ENCODE results near the gene SPRR1A.

Gene SPRR1A

DNA sequence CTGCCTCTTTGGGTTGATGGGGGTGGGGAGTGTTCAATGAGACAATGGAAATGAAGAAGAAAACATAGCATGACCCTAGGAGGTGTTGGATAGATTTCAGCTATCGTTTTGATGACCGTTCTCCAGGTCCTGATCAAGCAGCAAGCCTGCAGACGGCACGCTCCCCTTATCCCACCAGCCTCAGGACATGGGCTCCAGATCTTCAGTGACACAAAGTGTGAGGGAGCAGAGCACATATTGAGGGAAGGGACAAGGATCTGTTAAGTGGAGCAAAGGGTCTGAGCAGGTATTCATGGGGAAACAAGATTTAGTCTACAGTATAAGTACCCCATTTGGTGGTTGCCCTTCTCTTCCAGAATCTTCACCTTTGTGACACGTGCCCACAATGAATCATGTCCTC, 32.2 kb upstream of the SPRR1A start (continued):
- no peak for TF ChIP-seq ZNF19 (tag by site-specific recombination; IDR thresholded peaks at IDR 0.05; ENCODE audit: low read depth)

DNA sequence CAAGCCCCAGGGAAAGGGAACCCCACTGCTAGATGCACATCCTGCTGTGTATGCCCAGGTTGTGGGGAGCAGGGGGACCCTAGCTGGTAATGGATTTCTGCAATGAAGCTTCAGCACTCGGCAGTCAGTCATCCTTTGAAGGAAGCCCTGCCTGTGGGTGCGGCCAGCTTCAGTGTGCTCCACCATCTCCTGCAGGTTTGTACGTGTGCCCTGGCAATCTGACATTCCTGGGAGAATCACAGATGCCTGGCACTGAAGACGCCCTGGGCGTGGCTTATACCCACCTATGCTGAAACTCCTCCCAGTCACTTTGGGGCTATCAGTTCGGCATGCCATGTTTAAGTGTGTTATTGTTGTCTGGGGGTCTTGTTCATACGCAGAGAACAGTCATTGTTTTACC, 30.1 kb upstream of the SPRR1A start:
- POLR2A ChIA-PET: no interaction called here
- TF ChIP-seq, protein P1, sequence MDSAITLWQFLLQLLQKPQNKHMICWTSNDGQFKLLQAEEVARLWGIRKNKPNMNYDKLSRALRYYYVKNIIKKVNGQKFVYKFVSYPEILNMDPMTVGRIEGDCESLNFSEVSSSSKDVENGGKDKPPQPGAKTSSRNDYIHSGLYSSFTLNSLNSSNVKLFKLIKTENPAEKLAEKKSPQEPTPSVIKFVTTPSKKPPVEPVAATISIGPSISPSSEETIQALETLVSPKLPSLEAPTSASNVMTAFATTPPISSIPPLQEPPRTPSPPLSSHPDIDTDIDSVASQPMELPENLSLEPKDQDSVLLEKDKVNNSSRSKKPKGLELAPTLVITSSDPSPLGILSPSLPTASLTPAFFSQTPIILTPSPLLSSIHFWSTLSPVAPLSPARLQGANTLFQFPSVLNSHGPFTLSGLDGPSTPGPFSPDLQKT (IDR thresholded peaks at IDR 0.05; ENCODE audit: borderline replicate concordance, low read depth, low read length): no peak
- TF ChIP-seq YY2 (tag by site-specific recombination; IDR thresholded peaks at IDR 0.05): no peak
- TF ChIP-seq ZNF132 (tag by site-specific recombination; IDR thresholded peaks at IDR 0.05; ENCODE audit: borderline replicate concordance): no peak
- no peak for TF ChIP-seq ZNF571 (tag by site-specific recombination; IDR thresholded peaks at IDR 0.05)
- Histone ChIP-seq H3K4me3 (ENCODE audit: low read depth, low read length) (no peak overlapping the region), H3K9me3 (ENCODE audit: control insufficient read depth, insufficient read depth, low read depth, low read length) (no peaks in the 10 kb centered on the region), H3K27ac (ENCODE audit: extremely low read depth, low read depth, low read length) (no peak overlapping the region), H3K4me1 (ENCODE audit: control insufficient read depth, insufficient read depth, low read length) (no peaks in the 10 kb centered on the region), H3K36me3 (ENCODE audit: control insufficient read depth in 2 of 2, insufficient read depth in 1 of 2, low read length in 2 of 2) (no peaks in the 10 kb centered on the region)
- CTCF ChIA-PET: interaction anchor here (0.6 to 1.5 kb wide), 5 partner anchors 10 to 267 kb away, joined by 3 to 5 read pairs (median 3); no protein-coding TSS in a partner anchor

DNA sequence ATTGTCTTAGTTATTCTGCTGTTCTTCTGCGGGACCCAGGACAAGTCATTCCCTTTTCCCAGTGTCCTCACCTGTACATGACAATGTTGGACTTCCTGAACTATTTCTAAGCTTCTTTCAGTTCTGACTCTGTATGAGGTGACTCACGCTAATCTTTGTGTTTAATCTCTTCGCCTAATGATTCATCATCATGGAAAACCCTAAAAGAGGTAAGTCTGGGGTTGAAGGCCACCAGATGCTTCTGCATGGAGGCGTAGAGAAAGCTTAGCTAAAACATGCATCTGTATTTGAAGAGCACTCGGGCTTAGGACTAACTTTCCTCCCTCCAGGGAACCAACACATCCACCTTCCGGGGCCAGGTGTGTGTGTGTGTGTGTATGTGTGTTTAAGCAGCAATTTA, 29.4 kb upstream of the SPRR1A start:
- H3K36me3 ChIP-seq (ENCODE audit: control insufficient read depth in 2 of 2, insufficient read depth in 1 of 2, low read length in 2 of 2): no peaks in the 10 kb centered on the region
- POLR2A ChIA-PET: no interaction called here
- no peaks in the 10 kb centered on the region for H3K4me1 ChIP-seq (ENCODE audit: control insufficient read depth, insufficient read depth, low read length)
- CTCF ChIA-PET: interaction anchor here (0.9 to 1.5 kb wide), 3 partner anchors 10 to 238 kb away, joined by 3 to 5 read pairs (median 3); no protein-coding TSS in a partner anchor
- H3K4me3 ChIP-seq (ENCODE audit: low read depth, low read length): no peak overlapping the region
- no peak overlapping the region for H3K27ac ChIP-seq (ENCODE audit: extremely low read depth, low read depth, low read length)
- H3K9me3 ChIP-seq (ENCODE audit: control insufficient read depth, insufficient read depth, low read depth, low read length): no peaks in the 10 kb centered on the region
- TF ChIP-seq, protein P2, sequence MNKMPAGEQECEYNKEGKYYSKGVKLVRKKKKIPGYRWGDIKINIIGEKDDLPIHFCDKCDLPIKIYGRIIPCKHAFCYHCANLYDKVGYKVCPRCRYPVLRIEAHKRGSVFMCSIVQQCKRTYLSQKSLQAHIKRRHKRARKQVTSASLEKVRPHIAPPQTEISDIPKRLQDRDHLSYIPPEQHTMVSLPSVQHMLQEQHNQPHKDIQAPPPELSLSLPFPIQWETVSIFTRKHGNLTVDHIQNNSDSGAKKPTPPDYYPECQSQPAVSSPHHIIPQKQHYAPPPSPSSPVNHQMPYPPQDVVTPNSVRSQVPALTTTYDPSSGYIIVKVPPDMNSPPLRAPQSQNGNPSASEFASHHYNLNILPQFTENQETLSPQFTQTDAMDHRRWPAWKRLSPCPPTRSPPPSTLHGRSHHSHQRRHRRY (tag by site-specific recombination; IDR thresholded peaks at IDR 0.05): no peak
- TF ChIP-seq, protein P3, sequence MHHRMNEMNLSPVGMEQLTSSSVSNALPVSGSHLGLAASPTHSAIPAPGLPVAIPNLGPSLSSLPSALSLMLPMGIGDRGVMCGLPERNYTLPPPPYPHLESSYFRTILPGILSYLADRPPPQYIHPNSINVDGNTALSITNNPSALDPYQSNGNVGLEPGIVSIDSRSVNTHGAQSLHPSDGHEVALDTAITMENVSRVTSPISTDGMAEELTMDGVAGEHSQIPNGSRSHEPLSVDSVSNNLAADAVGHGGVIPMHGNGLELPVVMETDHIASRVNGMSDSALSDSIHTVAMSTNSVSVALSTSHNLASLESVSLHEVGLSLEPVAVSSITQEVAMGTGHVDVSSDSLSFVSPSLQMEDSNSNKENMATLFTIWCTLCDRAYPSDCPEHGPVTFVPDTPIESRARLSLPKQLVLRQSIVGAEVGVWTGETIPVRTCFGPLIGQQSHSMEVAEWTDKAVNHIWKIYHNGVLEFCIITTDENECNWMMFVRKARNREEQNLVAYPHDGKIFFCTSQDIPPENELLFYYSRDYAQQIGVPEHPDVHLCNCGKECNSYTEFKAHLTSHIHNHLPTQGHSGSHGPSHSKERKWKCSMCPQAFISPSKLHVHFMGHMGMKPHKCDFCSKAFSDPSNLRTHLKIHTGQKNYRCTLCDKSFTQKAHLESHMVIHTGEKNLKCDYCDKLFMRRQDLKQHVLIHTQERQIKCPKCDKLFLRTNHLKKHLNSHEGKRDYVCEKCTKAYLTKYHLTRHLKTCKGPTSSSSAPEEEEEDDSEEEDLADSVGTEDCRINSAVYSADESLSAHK (tag by site-specific recombination; IDR thresholded peaks at IDR 0.05): no peak
- TF ChIP-seq KLF16 (tag by site-specific recombination; IDR thresholded peaks at IDR 0.05): no peak

GRCh38 chr1:152957561-152957960, 26.3 kb upstream of the SPRR1A start:
- POLR2A ChIA-PET: no interaction called here
- TF ChIP-seq, protein P1 (IDR thresholded peaks at IDR 0.05; ENCODE audit: borderline replicate concordance, low read depth, low read length): no peak
- TF ChIP-seq ZSCAN4 (tag by site-specific recombination; IDR thresholded peaks at IDR 0.05) (no peak), ZBTB21 (tag by site-specific recombination; IDR thresholded peaks at IDR 0.05) (no peak), GLI4 (tag by site-specific recombination; IDR thresholded peaks at IDR 0.05) (no peak), MYNN (tag by site-specific recombination; IDR thresholded peaks at IDR 0.05; ENCODE audit: borderline replicate concordance) (no peak), ZEB2 (tag by site-specific recombination; IDR thresholded peaks at IDR 0.05) (no peak), ZNF510 (tag by site-specific recombination; IDR thresholded peaks at IDR 0.05; ENCODE audit: insufficient replicate concordance) (no peak), HOXC10 (CRISPR knock-in tag; IDR thresholded peaks at IDR 0.05) (no peak), MEIS1 (CRISPR knock-in tag; IDR thresholded peaks at IDR 0.05; ENCODE audit: borderline replicate concordance) (no peak), ZNF23 (tag by site-specific recombination; IDR thresholded peaks at IDR 0.05; ENCODE audit: borderline replicate concordance) (no peak), ZNF596 (tag by site-specific recombination; IDR thresholded peaks at IDR 0.05) (no peak), ZFP41 (tag by site-specific recombination; IDR thresholded peaks at IDR 0.05; ENCODE audit: borderline replicate concordance) (no peak)
- TF ChIP-seq, protein P4, sequence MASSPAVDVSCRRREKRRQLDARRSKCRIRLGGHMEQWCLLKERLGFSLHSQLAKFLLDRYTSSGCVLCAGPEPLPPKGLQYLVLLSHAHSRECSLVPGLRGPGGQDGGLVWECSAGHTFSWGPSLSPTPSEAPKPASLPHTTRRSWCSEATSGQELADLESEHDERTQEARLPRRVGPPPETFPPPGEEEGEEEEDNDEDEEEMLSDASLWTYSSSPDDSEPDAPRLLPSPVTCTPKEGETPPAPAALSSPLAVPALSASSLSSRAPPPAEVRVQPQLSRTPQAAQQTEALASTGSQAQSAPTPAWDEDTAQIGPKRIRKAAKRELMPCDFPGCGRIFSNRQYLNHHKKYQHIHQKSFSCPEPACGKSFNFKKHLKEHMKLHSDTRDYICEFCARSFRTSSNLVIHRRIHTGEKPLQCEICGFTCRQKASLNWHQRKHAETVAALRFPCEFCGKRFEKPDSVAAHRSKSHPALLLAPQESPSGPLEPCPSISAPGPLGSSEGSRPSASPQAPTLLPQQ (tag by site-specific recombination; IDR thresholded peaks at IDR 0.05): no peak
- H3K36me3 ChIP-seq (ENCODE audit: control insufficient read depth in 2 of 2, insufficient read depth in 1 of 2, low read length in 2 of 2): no peaks in the 10 kb centered on the region
- H3K4me3 ChIP-seq (ENCODE audit: low read depth, low read length): no peak overlapping the region
- no peaks in the 10 kb centered on the region for H3K4me1 ChIP-seq (ENCODE audit: control insufficient read depth, insufficient read depth, low read length)
- no peak overlapping the region for H3K27ac ChIP-seq (ENCODE audit: extremely low read depth, low read depth, low read length)
- CTCF ChIA-PET: interaction anchor here (0.9 kb wide), 1 partner anchor 86 kb away, joined by 3 read pairs; no protein-coding TSS in a partner anchor
- no peaks in the 10 kb centered on the region for H3K9me3 ChIP-seq (ENCODE audit: control insufficient read depth, insufficient read depth, low read depth, low read length)

Measured in HEK293 (cell line).